D721Med (cell line): Measurements from ENCODE around the gene ARL16.

ENCODE experiments used
- DNase-seq: peaks from one replicate; pipeline ENCODE4 v3.0.0; 2011; ENCODE audit warnings: low spot score; ENCODE audit not compliant: insufficient read length
- FAIRE-seq: peaks from 2 replicates; lab custom pipeline; 2011; peaks lifted over from hg19 to GRCh38; lab: Jason Lieb, UNC
- CTCF ChIP-seq: IDR thresholded peaks from 2 replicates; pipeline ENCODE4 v1.5.1; 2012; ENCODE audit warnings: mild to moderate bottlenecking, control low read depth; ENCODE audit not compliant: insufficient read depth; ENCODE audit errors: missing control alignments

The ARL16 gene

GRCh38 chr17:81720267-81721071 lies 36.9 kb upstream of the ARL16 start:
- FAIRE-seq: no peak
- DNase-seq: no peak
- TF ChIP-seq CTCF: no peak

- FAIRE-seq (no peak), DNase-seq (no peak)
- no peak for TF ChIP-seq CTCF
Observed at GRCh38 chr17:81719410-81720266, 36.0 kb upstream of the ARL16 start.

- DNase-seq: no peak
- no peak for FAIRE-seq
- no peak for TF ChIP-seq CTCF
Observed at GRCh38 chr17:81717766-81718089, 34.1 kb upstream of the ARL16 start.

- FAIRE-seq (no peak), DNase-seq (no peak)
- TF ChIP-seq CTCF: no peak
Observed at GRCh38 chr17:81717049-81717765, 33.6 kb upstream of the ARL16 start.

- no peak for FAIRE-seq
- DNase-seq: no peak
- TF ChIP-seq CTCF: no peak
Observed at GRCh38 chr17:81716674-81716996, 33.0 kb upstream of the ARL16 start.

- TF ChIP-seq CTCF: no peak
- DNase-seq: no peak
- FAIRE-seq: no peak
Observed at GRCh38 chr17:81715872-81716673, 32.5 kb upstream of the ARL16 start.
